ENCODE data around the gene TOP2A.

Gene TOP2A

GRCh38 chr17:40417609-40418427, at the start of gene TOP2A:
Gene TOP2A, minus strand, starts transcription at chr17:40417896. Its CDS starts 105 bp downstream, at chr17:40417791.
- Mint-ChIP-seq H3K27ac (peak within 1 kb of the TSS; percentile 96), H3K4me3 (peak within 1 kb of the TSS; percentile 94), H3K36me3 (peaks cover 52% of the 10 kb centered on the region), H3K9me3 (no peaks in the 10 kb centered on the region), H3K4me1 (peaks cover 9% of the 10 kb centered on the region)
- DNase-seq (ENCODE audit: low spot score in 2 of 2) = peak; percentile 99 to 100
- peak; percentile 99 for ATAC-seq

GRCh38 chr17:40467281-40467867, 49.7 kb upstream of the TOP2A start:
- no peaks in the 10 kb centered on the region for H3K4me1 Mint-ChIP-seq
- ATAC-seq = no peak
- peaks cover 6% of the 10 kb centered on the region for H3K36me3 Mint-ChIP-seq
- H3K4me3 Mint-ChIP-seq = no peak overlapping the region
- H3K9me3 Mint-ChIP-seq = no peaks in the 10 kb centered on the region
- DNase-seq (ENCODE audit: low spot score in 2 of 2) = no peak
- H3K27ac Mint-ChIP-seq = no peak overlapping the region

GRCh38 chr17:40466298-40466971, 48.7 kb upstream of the TOP2A start:
- H3K27ac Mint-ChIP-seq = no peak overlapping the region
- no peak for ATAC-seq
- H3K36me3 Mint-ChIP-seq = peaks cover 3% of the 10 kb centered on the region
- H3K9me3 Mint-ChIP-seq = no peaks in the 10 kb centered on the region
- no peak overlapping the region for H3K4me3 Mint-ChIP-seq
- no peaks in the 10 kb centered on the region for H3K4me1 Mint-ChIP-seq
- DNase-seq (ENCODE audit: low spot score in 2 of 2) = no peak

GRCh38 chr17:40464392-40464855, 46.7 kb upstream of the TOP2A start:
- peak overlapping the region; percentile 11 for H3K27ac Mint-ChIP-seq
- H3K36me3 Mint-ChIP-seq = no peaks in the 10 kb centered on the region
- no peaks in the 10 kb centered on the region for H3K9me3 Mint-ChIP-seq
- no peaks in the 10 kb centered on the region for H3K4me1 Mint-ChIP-seq
- no peak overlapping the region for H3K4me3 Mint-ChIP-seq
- DNase-seq (ENCODE audit: low spot score in 2 of 2) = no peak
- no peak for ATAC-seq

- ATAC-seq = no peak
- Mint-ChIP-seq H3K36me3 (no peaks in the 10 kb centered on the region), H3K4me3 (no peak overlapping the region), H3K4me1 (no peaks in the 10 kb centered on the region), H3K27ac (no peak overlapping the region), H3K9me3 (no peaks in the 10 kb centered on the region)
- DNase-seq (ENCODE audit: low spot score in 2 of 2) = no peak
These were observed 45.4 kb upstream of the TOP2A start for GRCh38 chr17:40463122-40463550.

GRCh38 chr17:40462343-40463121, 44.8 kb upstream of the TOP2A start:
- H3K9me3 Mint-ChIP-seq = no peaks in the 10 kb centered on the region
- no peak overlapping the region for H3K4me3 Mint-ChIP-seq
- H3K4me1 Mint-ChIP-seq = no peaks in the 10 kb centered on the region
- H3K27ac Mint-ChIP-seq = no peak overlapping the region
- ATAC-seq (no peak), DNase-seq (ENCODE audit: low spot score in 2 of 2) (no peak)
- no peaks in the 10 kb centered on the region for H3K36me3 Mint-ChIP-seq

- no peak for DNase-seq (ENCODE audit: low spot score in 2 of 2)
- Mint-ChIP-seq H3K27ac (no peak overlapping the region), H3K4me1 (no peaks in the 10 kb centered on the region), H3K9me3 (no peaks in the 10 kb centered on the region), H3K4me3 (no peak overlapping the region), H3K36me3 (no peaks in the 10 kb centered on the region)
- ATAC-seq = no peak
These were observed 44.1 kb upstream of the TOP2A start for GRCh38 chr17:40461732-40462342.

GRCh38 chr17:40460968-40461731, 43.5 kb upstream of the TOP2A start:
- ATAC-seq = no peak

GRCh38 chr17:40460604-40460967, 42.9 kb upstream of the TOP2A start:
- ATAC-seq = no peak
- no peak for DNase-seq (ENCODE audit: low spot score in 2 of 2)
- no peak overlapping the region for H3K4me3 Mint-ChIP-seq
- H3K36me3 Mint-ChIP-seq = peaks cover 3% of the 10 kb centered on the region
- no peak overlapping the region for H3K27ac Mint-ChIP-seq
- H3K9me3 Mint-ChIP-seq = no peaks in the 10 kb centered on the region
- H3K4me1 Mint-ChIP-seq = no peaks in the 10 kb centered on the region

More at GRCh38 chr17:40460968-40461731, 43.5 kb upstream of the TOP2A start:
- Mint-ChIP-seq H3K27ac (no peak overlapping the region), H3K4me3 (no peak overlapping the region), H3K9me3 (no peaks in the 10 kb centered on the region), H3K36me3 (no peaks in the 10 kb centered on the region), H3K4me1 (no peaks in the 10 kb centered on the region)
- DNase-seq (ENCODE audit: low spot score in 2 of 2) = no peak

GRCh38 chr17:40459636-40460603, 42.2 kb upstream of the TOP2A start:
- Mint-ChIP-seq H3K4me3 (no peak overlapping the region), H3K4me1 (no peaks in the 10 kb centered on the region), H3K27ac (no peak overlapping the region), H3K9me3 (no peaks in the 10 kb centered on the region), H3K36me3 (peaks cover 8% of the 10 kb centered on the region)
- ATAC-seq (no peak), DNase-seq (ENCODE audit: low spot score in 2 of 2) (no peak)

- ATAC-seq (no peak), DNase-seq (ENCODE audit: low spot score in 2 of 2) (no peak)
- no peaks in the 10 kb centered on the region for H3K9me3 Mint-ChIP-seq
- H3K4me3 Mint-ChIP-seq = no peak overlapping the region
- H3K36me3 Mint-ChIP-seq = peaks cover 8% of the 10 kb centered on the region
- no peaks in the 10 kb centered on the region for H3K4me1 Mint-ChIP-seq
- H3K27ac Mint-ChIP-seq = peak overlapping the region; percentile 11
These were observed 41.3 kb upstream of the TOP2A start for GRCh38 chr17:40458851-40459482.

- Mint-ChIP-seq H3K9me3 (no peaks in the 10 kb centered on the region), H3K4me3 (no peak overlapping the region), H3K27ac (peak overlapping the region; percentile 11), H3K4me1 (no peaks in the 10 kb centered on the region), H3K36me3 (peaks cover 8% of the 10 kb centered on the region)
- ATAC-seq = no peak
- no peak for DNase-seq (ENCODE audit: low spot score in 2 of 2)
These were observed 40.5 kb upstream of the TOP2A start for GRCh38 chr17:40457964-40458791.

Data from stimulated activated effector memory CD8-positive, alpha-beta T cell treated with anti-CD3 and anti-CD28 coated beads, Interleukin-12 subunit alpha, Interleukin-12 subunit beta, amount 100 ng/mL, for 72 hours (primary cell).